ENCODE results near the gene SLC31A2. TPM values are rescaled to one million over a fixed set of nuclear protein-coding genes. Genes with fewer than 3 reads are reported as not detected.
"Not testable (repeated sequence)": the region's sequence is repeated elsewhere in the genome, so short reads cannot be mapped to it uniquely, and the experiment has no call there.

The SLC31A2 gene
- total and polyA plus RNA-seq, 9 donors, result 3.4 to 21.1 (median 6.0) TPM

DNA sequence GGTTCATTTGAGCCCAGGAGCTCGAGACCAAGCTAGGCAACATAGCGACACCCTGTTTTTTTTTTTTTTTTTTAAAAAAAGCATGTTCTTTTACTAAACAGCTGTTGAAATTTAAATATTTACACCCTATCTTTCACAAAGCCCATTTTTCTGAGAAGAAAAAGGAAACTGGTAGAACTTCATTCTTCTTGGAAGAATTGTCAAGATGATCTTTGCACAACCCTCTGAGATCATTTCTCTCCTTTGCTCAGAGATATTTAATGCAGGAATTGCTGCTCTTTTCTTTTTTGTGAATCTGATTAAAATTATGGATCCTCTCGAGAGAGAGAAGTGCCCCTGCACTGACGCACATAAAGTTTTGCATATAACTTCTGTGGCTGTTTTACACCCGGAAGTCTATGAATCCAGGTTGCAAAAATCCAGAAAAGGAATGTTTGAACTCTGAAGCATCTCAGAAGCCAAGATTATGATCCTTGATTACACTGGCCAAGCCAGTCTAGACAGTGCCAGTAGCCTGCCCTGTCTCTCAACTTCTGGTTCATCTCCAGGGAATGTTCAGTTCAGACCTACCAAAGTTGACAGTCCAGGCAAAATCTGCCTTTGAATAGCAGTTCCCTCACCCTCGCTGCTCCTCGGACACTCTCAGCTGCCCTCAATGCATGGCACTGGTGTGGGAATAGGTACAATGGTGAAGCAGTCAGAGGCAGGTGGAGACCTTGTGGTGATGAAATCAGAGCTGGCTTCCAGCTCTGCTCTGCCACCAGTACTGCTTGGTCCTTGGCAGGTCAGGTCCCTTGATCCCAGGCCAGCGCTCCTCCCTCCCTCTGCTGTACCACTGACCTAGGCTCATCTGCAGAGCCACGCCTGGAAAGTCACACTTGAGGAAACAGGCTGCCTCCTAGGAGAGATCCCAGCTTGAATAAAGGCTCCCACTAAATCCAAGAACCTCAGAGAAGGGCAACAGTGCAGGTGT is 13.3 kb upstream of the SLC31A2 start:
- Histone ChIP-seq H3K4me3 (no peak overlapping the region), H3K27ac (no peak overlapping the region), H3K4me1 (ENCODE audit: insufficient read depth) (no peaks in the 10 kb centered on the region), H3K9me3 (no peaks in the 10 kb centered on the region), H3K27me3 (no peaks in the 10 kb centered on the region), H3K36me3 (no peaks in the 10 kb centered on the region)
- no peak for DNase-seq
- WGBS, 3 donors, result 56 to 67% (median 60%) methylated on average over 9 of the region's 9 CpGs
- intact Hi-C loops (cut with DNase I), result no loop called here
- no peak for TF ChIP-seq EP300 (IDR thresholded peaks at IDR 0.05)

DNA sequence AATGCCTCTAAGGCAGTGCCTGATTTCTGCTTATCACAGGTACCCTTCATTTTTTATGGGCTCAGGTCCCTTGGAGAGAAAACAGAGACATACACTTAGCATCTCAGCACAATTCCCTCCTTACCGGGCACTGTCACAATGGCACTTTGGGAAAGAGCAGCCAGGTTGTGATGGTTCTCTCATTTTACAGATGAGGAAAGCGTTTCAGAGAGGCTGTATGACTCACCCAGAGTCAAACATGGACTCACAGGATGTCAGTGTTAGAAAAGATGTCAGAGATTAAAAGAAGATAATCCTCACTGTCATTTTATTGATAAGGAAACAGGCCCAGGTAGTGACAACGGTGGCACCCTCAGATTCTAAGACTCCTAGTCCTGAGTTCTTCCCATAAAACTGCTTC is 12.0 kb upstream of the SLC31A2 start:
- no peaks in the 10 kb centered on the region for H3K4me1 ChIP-seq (ENCODE audit: insufficient read depth)
- TF ChIP-seq, protein P1, sequence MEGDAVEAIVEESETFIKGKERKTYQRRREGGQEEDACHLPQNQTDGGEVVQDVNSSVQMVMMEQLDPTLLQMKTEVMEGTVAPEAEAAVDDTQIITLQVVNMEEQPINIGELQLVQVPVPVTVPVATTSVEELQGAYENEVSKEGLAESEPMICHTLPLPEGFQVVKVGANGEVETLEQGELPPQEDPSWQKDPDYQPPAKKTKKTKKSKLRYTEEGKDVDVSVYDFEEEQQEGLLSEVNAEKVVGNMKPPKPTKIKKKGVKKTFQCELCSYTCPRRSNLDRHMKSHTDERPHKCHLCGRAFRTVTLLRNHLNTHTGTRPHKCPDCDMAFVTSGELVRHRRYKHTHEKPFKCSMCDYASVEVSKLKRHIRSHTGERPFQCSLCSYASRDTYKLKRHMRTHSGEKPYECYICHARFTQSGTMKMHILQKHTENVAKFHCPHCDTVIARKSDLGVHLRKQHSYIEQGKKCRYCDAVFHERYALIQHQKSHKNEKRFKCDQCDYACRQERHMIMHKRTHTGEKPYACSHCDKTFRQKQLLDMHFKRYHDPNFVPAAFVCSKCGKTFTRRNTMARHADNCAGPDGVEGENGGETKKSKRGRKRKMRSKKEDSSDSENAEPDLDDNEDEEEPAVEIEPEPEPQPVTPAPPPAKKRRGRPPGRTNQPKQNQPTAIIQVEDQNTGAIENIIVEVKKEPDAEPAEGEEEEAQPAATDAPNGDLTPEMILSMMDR (IDR thresholded peaks at IDR 0.05), result no peak
- TF ChIP-seq EP300 (IDR thresholded peaks at IDR 0.05) (no peak), POLR2A (IDR thresholded peaks at IDR 0.05) (no peak)
- H3K9me3 ChIP-seq, result no peaks in the 10 kb centered on the region
- no peaks in the 10 kb centered on the region for H3K36me3 ChIP-seq
- 49 to 63% (median 58%) methylated on average over 3 of the region's 3 CpGs for WGBS, 3 donors
- no peak for DNase-seq
- intact Hi-C loops (cut with DNase I), result no loop called here
- H3K27me3 ChIP-seq, result no peaks in the 10 kb centered on the region
- H3K27ac ChIP-seq, result no peak overlapping the region
- H3K4me3 ChIP-seq, result no peak overlapping the region

DNA sequence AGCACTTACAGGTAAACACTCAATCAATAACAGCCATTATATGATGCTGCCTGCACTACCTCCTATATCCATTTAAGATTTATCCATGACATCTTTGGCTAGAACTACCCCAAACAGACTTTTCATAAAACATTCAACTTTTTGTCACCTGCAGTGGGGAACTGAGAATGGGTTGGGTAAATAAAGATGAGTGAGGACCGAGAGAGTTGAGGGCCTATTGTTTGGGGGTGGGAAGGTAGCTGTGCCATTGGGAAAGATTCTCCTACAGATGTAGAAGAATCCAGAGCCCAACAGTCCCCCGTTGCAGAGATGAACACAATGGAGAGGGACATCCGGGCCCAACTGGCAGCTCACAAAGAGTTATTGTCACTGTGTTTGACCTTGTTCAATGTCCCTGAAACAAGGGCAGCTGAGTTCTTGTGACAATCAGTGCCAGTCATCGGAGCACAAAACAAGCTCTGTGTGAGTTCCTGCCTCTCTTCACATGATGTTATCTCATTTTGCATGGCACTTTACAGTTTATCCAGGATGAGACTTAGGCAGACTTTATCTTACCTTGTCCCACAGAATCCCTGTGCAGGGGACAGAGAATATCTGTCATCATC is 11.5 kb upstream of the SLC31A2 start:
- WGBS, 3 donors, result 60 to 72% (median 65%) methylated on average over 4 of the region's 4 CpGs
- H3K9me3 ChIP-seq, result no peaks in the 10 kb centered on the region
- no peak overlapping the region for H3K4me3 ChIP-seq
- H3K27ac ChIP-seq, result no peak overlapping the region
- intact Hi-C loops (cut with DNase I), result no loop called here
- H3K4me1 ChIP-seq (ENCODE audit: insufficient read depth), result no peaks in the 10 kb centered on the region
- no peak for DNase-seq
- TF ChIP-seq, protein P1 (IDR thresholded peaks at IDR 0.05), result no peak
- no peak for TF ChIP-seq POLR2A (IDR thresholded peaks at IDR 0.05)
- TF ChIP-seq EP300 (IDR thresholded peaks at IDR 0.05), result no peak
- no peaks in the 10 kb centered on the region for H3K27me3 ChIP-seq
- no peaks in the 10 kb centered on the region for H3K36me3 ChIP-seq

DNA sequence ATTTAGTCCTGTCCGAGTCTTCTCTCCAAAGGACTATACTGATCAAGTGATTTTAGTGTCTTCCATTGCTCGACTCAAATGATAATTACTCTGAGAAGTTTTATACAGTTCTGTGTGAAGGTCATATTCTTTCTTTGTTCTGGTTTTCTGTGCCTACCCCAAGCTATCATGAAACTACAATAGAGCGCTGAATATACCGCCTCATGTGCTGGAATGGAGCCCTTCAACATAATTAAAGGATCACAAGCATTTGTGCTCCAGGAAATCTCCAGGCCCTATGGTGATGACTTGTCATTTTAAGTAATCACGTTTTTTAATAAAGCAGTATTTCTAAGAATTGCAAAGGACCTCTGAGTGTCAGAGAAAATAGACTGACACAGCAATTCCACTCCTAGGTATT is 10.9 kb upstream of the SLC31A2 start:
- DNase-seq, result no peak
- Histone ChIP-seq H3K27me3 (no peaks in the 10 kb centered on the region), H3K27ac (no peak overlapping the region), H3K4me1 (ENCODE audit: insufficient read depth) (no peaks in the 10 kb centered on the region), H3K9me3 (no peaks in the 10 kb centered on the region), H3K36me3 (no peaks in the 10 kb centered on the region), H3K4me3 (no peak overlapping the region)
- TF ChIP-seq, protein P1 (IDR thresholded peaks at IDR 0.05), result no peak
- no peak for TF ChIP-seq EP300 (IDR thresholded peaks at IDR 0.05)
- no peak for TF ChIP-seq POLR2A (IDR thresholded peaks at IDR 0.05)
- 58 to 74% (median 66%) methylated on average over 5 of the region's 5 CpGs for WGBS, 3 donors
- intact Hi-C loops (cut with DNase I), result no loop called here

DNA sequence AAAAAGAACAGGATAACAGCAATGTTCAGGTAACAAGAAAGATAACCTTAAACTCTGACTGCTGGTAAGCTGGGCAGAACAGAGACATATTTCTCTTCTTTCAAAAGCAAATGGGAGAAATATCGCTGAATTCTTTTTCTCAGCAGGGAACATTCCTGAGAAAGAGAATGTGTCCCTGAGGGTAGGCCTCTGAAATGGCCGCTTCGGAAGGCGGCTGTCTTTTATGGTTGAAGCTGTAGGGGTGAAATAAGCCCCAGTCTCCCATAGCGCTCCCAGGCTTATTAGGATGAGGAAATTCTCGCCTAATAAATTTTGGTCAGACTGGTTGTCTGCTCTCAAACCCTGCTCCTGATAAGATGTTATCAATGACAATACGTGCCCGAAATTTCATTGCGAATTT is 9.9 kb upstream of the SLC31A2 start:
- H3K9me3 ChIP-seq; intact Hi-C loops (cut with DNase I); H3K27ac ChIP-seq; H3K36me3 ChIP-seq; H3K4me1 ChIP-seq (ENCODE audit: insufficient read depth); H3K4me3 ChIP-seq; DNase-seq; H3K27me3 ChIP-seq: not testable (repeated sequence)
- WGBS, 3 donors, result 84 to 91% (median 90%) methylated on average over 9 of the region's 9 CpGs

Data from ovary (tissue), 9 donors.